Upper lobe of right lung (tissue), 1 donor: Measurements from ENCODE around the gene CLDN7. TPM values are rescaled to one million over a fixed set of nuclear protein-coding genes. Genes with fewer than 3 reads are reported as not detected.

Experiments used
- ATAC-seq: fragments of 200-7000 bp; cut with Tn5 transposase; one replicate; pipeline ENCODE4 v1.9.1; 2020; ENCODE audit warnings: mild to moderate bottlenecking, moderate library complexity
- DNase-seq: peaks from one replicate; pipeline ENCODE4 v3.0.0-alpha.2; 2020
- H3K27ac ChIP-seq: fragments of 200-600 bp; one replicate; pipeline ENCODE4 v1.8.0; 2022
- H3K27me3 ChIP-seq: fragments of 200-600 bp; one replicate; pipeline ENCODE4 v1.8.0; 2022; ENCODE audit warnings: mild to moderate bottlenecking
- H3K36me3 ChIP-seq: fragments of 200-600 bp; one replicate; pipeline ENCODE4 v1.8.0; 2022
- H3K4me1 ChIP-seq: fragments of 200-600 bp; one replicate; pipeline ENCODE4 v1.8.0; 2022
- H3K4me3 ChIP-seq: fragments of 200-600 bp; one replicate; pipeline ENCODE4 v1.8.0; 2022; ENCODE audit warnings: mild to moderate bottlenecking
- H3K9me3 ChIP-seq: fragments of 200-600 bp; one replicate; pipeline ENCODE4 v1.8.0; 2022
- intact Hi-C: fragments of 100-400 bp; cut with DNase I; formaldehyde crosslinking; loops from one replicate; pipeline ENCODE4 v1.11.0; 2022
- total RNA-seq: library from RNA; stranded (reverse); fragmentation: NEBNext Ultra II Directional; extraction: Animal tissue kit (Norgen Biotek cat#: 25700); gene quantifications from one replicate; pipeline ENCODE4 v1.2.1, GENCODE V29; 2021
- TF ChIP-seq, protein P1 (sequence below): fragments of 200-600 bp; IDR thresholded peaks from one replicate; pipeline ENCODE4 v1.8.0; 2022; ENCODE audit warnings: antibody characterized with exemption
- donor health status: DM: no; HTN: yes; CAD: no; lungs with severe emphysema.

Gene CLDN7
- total RNA-seq, 1 donor from 2014 or later: 117 TPM

GRCh38 chr17:7222093-7222971 lies 39.9 kb downstream of the CLDN7 start:
- no peaks in the 10 kb centered on the region for H3K9me3 ChIP-seq
- no peak for ATAC-seq
- DNase-seq: no peak
- peaks cover 34% of the 10 kb centered on the region for H3K4me1 ChIP-seq
- no peaks in the 10 kb centered on the region for H3K27me3 ChIP-seq
- no peak overlapping the region for H3K4me3 ChIP-seq
- peaks cover 61% of the 10 kb centered on the region for H3K36me3 ChIP-seq
- TF ChIP-seq, protein P1, sequence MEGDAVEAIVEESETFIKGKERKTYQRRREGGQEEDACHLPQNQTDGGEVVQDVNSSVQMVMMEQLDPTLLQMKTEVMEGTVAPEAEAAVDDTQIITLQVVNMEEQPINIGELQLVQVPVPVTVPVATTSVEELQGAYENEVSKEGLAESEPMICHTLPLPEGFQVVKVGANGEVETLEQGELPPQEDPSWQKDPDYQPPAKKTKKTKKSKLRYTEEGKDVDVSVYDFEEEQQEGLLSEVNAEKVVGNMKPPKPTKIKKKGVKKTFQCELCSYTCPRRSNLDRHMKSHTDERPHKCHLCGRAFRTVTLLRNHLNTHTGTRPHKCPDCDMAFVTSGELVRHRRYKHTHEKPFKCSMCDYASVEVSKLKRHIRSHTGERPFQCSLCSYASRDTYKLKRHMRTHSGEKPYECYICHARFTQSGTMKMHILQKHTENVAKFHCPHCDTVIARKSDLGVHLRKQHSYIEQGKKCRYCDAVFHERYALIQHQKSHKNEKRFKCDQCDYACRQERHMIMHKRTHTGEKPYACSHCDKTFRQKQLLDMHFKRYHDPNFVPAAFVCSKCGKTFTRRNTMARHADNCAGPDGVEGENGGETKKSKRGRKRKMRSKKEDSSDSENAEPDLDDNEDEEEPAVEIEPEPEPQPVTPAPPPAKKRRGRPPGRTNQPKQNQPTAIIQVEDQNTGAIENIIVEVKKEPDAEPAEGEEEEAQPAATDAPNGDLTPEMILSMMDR: no peak
- intact Hi-C loops: no loop called here
- no peak overlapping the region for H3K27ac ChIP-seq

GRCh38 chr17:7221278-7222092 lies 40.8 kb downstream of the CLDN7 start:
- DNase-seq (no peak), ATAC-seq (no peak)
- Histone ChIP-seq H3K4me1 (peaks cover 38% of the 10 kb centered on the region), H3K27ac (peak overlapping the region; percentile 95), H3K27me3 (no peaks in the 10 kb centered on the region), H3K36me3 (peaks cover 52% of the 10 kb centered on the region), H3K9me3 (no peaks in the 10 kb centered on the region), H3K4me3 (no peak overlapping the region)
- TF ChIP-seq, protein P1: no peak
- intact Hi-C loops: no loop called here

- DNase-seq (peak; percentile 84), ATAC-seq (peak; percentile 52)
- Histone ChIP-seq H3K27ac (peak overlapping the region; percentile 95), H3K36me3 (peaks cover 45% of the 10 kb centered on the region), H3K9me3 (no peaks in the 10 kb centered on the region), H3K4me1 (peaks cover 46% of the 10 kb centered on the region), H3K27me3 (no peaks in the 10 kb centered on the region), H3K4me3 (peak overlapping the region; percentile 98)
- intact Hi-C loops: no loop called here
- TF ChIP-seq, protein P1: peak; percentile 49
Observed at GRCh38 chr17:7220593-7221277, 41.5 kb downstream of the CLDN7 start.

DNA sequence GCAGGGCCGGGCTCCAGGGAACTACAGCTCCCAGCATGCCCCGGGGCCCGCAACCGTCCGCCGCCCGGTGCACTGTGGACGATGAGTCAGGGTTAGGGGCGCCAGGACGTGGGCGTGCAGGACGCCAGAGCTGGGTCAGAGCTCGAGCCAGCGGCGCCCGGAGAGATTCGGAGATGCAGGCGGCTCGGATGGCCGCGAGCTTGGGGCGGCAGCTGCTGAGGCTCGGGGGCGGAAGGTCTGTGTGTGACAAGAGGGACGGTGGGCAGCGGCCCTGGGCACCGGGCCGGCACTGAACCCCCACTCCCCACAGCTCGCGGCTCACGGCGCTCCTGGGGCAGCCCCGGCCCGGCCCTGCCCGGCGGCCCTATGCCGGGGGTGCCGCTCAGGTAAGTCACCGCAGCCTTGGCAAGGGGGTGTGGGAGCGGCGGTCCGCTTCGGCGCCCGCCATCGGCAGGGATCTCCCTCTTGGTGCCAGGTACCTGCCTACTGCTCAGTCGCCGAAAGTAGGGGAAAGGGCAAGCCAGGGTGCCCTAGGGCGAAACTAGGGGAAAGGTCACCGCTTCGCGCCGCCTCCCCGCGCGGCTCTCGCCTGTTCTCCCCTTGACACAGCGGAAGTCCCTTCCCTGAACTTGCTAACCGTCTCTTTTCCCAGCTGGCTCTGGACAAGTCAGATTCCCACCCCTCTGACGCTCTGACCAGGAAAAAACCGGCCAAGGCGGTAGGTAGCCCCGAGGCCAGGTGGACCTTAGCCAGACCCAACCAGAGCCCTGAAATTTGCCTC lies 42.3 kb downstream of the CLDN7 start, which contains the start of the genes ACADVL and DLG4:
ACADVL (plus strand) TSS at position 127 of the 781 bp plus-strand sequence; CDS start at position 174, 47 bp downstream.
DLG4 (minus strand) TSS at position 25 of the 781 bp plus-strand sequence.
- peak; percentile 95 for DNase-seq
- Histone ChIP-seq H3K4me1 (peaks cover 53% of the 10 kb centered on the region), H3K4me3 (peak within 1 kb of the TSS; percentile 98), H3K36me3 (peaks cover 37% of the 10 kb centered on the region), H3K27ac (peak within 1 kb of the TSS; percentile 95), H3K9me3 (no peaks in the 10 kb centered on the region), H3K27me3 (no peaks in the 10 kb centered on the region)
- intact Hi-C loops: no loop called here
- TF ChIP-seq, protein P1: no peak
- peak; percentile 86 for ATAC-seq
